GM12875 (cell line): ENCODE results near the gene LPCAT1.

Experiments
- H3K4me3 ChIP-seq: one replicate; pipeline ENCODE4 v1.5.1; 2011; ENCODE audit warnings: low read depth, low read length, control low read depth
- TF ChIP-seq, protein P1 (sequence below): IDR thresholded peaks from 2 replicates; pipeline ENCODE4 v1.5.1; 2011; ENCODE audit warnings: low read depth, mild to moderate bottlenecking, control low read depth, inconsistent platforms, low read length, moderate library complexity, borderline replicate concordance; ENCODE audit not compliant: insufficient read depth

LPCAT1 gene

GRCh38 chr5:1500411-1501091, 23.2 kb downstream of the LPCAT1 start:
- no peak overlapping the region for H3K4me3 ChIP-seq
- TF ChIP-seq, protein P1, sequence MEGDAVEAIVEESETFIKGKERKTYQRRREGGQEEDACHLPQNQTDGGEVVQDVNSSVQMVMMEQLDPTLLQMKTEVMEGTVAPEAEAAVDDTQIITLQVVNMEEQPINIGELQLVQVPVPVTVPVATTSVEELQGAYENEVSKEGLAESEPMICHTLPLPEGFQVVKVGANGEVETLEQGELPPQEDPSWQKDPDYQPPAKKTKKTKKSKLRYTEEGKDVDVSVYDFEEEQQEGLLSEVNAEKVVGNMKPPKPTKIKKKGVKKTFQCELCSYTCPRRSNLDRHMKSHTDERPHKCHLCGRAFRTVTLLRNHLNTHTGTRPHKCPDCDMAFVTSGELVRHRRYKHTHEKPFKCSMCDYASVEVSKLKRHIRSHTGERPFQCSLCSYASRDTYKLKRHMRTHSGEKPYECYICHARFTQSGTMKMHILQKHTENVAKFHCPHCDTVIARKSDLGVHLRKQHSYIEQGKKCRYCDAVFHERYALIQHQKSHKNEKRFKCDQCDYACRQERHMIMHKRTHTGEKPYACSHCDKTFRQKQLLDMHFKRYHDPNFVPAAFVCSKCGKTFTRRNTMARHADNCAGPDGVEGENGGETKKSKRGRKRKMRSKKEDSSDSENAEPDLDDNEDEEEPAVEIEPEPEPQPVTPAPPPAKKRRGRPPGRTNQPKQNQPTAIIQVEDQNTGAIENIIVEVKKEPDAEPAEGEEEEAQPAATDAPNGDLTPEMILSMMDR, result no peak

- TF ChIP-seq, protein P1, result no peak
- no peak overlapping the region for H3K4me3 ChIP-seq
Measured at GRCh38 chr5:1499851-1500250, 23.9 kb downstream of the LPCAT1 start.

DNA sequence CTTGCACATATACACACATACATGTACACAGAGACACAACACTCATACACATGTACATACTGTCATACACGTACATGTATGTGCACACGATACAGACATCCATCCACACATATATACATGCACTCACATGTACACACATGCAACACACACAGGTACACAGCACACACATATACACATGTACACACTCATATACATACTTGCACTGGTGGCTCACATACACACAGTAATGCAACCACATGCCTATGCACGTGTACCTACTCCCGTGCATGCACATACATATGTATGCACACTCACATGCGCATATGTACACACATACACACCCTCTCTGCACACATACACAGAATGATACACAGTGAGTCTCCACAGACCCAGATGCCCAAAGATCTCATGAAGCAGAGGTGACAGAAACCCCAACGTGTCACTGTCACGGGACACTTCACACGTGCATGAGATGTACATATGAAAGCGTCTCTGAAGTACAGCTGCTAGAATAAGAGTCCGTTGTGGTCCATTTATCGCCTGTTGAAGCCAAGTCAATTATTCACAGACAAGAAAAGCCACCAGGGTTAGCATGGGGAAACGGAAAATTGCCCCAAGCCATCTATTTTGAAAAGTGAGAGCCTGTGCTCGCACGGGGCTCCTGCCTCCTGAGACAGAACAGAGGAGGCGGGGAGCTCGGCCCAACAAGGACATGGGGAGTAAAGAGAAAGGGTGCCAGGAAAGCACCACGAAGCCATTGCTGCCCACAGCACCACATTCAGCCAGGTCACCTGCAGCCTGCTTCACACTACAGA, 24.9 kb downstream of the LPCAT1 start:
- TF ChIP-seq, protein P1, result no peak
- H3K4me3 ChIP-seq, result peak overlapping the region; percentile 8

DNA sequence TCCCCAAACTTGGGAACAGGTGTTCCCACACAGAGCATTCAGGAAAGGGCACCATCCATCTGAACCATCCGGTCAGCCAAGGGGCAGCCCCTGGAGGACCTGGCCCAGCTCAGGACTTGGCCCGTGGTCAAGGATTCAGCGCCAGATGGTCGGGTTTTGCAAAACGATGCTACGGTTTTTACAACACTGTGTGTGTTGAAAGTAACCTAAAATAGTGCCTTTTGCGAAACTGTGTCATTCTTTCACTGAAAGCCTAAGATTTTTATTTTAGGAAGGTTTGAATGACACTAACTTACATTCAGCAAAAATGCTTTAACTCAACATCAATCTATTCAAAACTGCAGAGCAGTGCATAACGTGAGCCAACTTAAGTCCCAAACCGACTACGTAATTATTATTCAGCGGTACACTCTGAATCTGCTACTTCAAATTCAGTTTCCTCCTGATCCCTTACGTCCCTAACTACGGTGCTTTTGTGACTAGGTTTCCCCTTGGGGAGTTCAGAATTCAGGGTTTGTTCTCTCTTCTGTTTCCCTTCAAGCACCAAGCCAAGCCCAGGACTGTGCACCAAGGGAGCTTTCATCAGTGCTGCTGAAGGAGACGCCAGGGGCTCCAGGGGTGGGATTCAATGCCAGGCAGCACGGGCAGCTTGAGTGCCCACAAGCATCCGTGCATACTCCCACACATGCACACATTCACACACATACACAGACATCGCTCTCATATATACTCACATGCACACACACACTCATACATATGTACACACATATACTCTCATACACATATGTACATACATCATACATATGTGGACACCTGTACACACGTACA, 25.8 kb downstream of the LPCAT1 start:
- no peak overlapping the region for H3K4me3 ChIP-seq
- TF ChIP-seq, protein P1, result no peak

DNA sequence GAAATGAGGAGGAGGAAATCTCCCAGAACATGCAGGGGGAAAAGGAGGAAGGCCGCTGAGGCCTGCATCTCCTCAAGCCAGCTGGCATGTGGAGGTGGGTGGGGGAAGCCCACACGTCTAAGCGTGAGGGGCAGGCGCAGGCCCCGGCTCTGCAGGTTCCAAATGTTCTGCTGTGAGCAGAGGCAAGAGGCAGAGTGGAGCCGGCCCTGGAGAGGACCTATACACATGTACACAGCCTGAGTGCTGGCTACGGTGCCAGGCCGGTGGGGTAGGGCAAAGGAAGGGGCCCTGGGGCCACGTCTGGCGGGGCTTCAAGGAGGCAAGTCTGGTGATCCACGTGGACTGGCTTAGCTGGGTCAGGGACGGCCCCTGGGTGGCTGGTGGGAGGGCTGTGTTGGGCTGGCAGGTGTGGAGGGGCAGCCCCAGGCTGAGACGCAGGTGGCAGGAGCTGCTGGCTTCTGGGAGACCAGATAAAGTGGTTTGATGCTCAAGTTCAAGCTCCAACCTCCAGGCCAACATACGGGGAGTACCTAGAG, 26.4 kb downstream of the LPCAT1 start:
- no peak overlapping the region for H3K4me3 ChIP-seq
- TF ChIP-seq, protein P1, result no peak

DNA sequence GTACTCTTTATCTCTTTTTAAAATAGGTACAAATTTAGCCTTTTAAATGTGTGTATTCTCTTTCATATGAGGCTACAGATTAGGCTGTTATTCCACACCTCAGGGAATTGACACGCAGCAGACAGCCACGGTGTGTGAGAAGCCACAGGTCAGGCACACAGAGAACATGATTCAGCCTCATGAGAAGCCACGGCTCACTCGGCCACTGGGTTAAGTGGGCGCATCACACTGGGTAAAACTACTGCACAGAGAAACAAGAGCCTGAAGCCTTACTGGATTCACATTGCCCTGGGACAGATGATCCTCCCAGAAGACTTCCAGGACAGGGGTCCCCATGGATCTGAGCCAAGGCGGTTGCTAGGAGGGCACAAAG, 28.2 kb downstream of the LPCAT1 start:
- H3K4me3 ChIP-seq, result peak overlapping the region; percentile 0
- TF ChIP-seq, protein P1, result no peak
